Liver (tissue), 3 donors: ENCODE data around the gene GEMIN5.

ENCODE experiments used
- CTCF ChIP-seq: fragments of 150-350 bp; IDR thresholded peaks from 2 replicates; pipeline ENCODE4 v1.5.1; 2017; ENCODE audit warnings: improper control_type of control experiment, low read depth, low read length; ENCODE audit not compliant: missing input control
- EGR1 ChIP-seq, 2 donors: IDR thresholded peaks; 2 replicates each; pipeline ENCODE4 v1.6.1; 2016 to 2018; ENCODE audit warnings: antibody characterized with exemption in 2 of 2, low read depth in 2 of 2
- JUND ChIP-seq, 2 donors: IDR thresholded peaks; 2 replicates each; pipeline ENCODE4 v1.6.1; 2016; ENCODE audit warnings: antibody characterized with exemption in 2 of 2
- RAD21 ChIP-seq, 2 donors: IDR thresholded peaks; 2 replicates each; pipeline ENCODE4 v1.6.1; 2016; ENCODE audit warnings: antibody characterized with exemption in 2 of 2, mild to moderate bottlenecking in 2 of 2
- RXRA ChIP-seq, 2 donors: IDR thresholded peaks; 2 replicates each; pipeline ENCODE4 v1.6.1; 2017 to 2018; ENCODE audit warnings: antibody characterized with exemption in 2 of 2, mild to moderate bottlenecking in 1 of 2
- TAF1 ChIP-seq: conservative IDR thresholded peaks from 2 replicates; pipeline ENCODE4 v1.6.1; 2016; ENCODE audit warnings: antibody characterized with exemption, mild to moderate bottlenecking
- YY1 ChIP-seq: IDR thresholded peaks from 2 replicates; pipeline ENCODE4 v1.6.1; 2016; ENCODE audit warnings: antibody characterized with exemption, mild to moderate bottlenecking
- TF ChIP-seq, protein P1 (sequence below): IDR thresholded peaks from 2 replicates; pipeline ENCODE4 v1.6.1; 2016; ENCODE audit warnings: antibody characterized with exemption
- TF ChIP-seq, protein P2 (sequence below): IDR thresholded peaks from 2 replicates; pipeline ENCODE4 v1.6.1; 2016; ENCODE audit warnings: antibody characterized with exemption
- TF ChIP-seq, protein P3 (sequence below): IDR thresholded peaks from 2 replicates; pipeline ENCODE4 v1.6.1; 2016; ENCODE audit warnings: antibody characterized with exemption, mild to moderate bottlenecking
- donor health status: healthy.
- donor health status: healthy.

DNA sequence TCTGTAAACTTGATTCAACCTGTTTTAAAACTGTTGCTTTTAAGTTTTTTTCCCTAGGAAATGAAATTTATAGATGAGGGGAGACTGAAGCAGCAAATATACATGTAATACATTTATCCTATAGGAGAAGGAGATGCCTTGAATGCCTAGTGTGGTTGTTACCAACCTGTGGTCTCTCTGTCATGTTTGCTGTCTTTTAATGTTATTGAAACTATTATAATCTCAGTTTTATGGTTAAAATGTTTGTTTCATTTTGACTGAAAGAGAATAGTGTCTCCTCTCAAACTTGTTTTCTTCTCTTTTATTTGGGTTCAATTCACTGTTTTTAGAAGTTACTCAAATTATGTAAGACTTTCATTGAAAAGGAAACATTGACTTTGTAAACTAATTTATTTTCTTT lies 18.7 kb upstream of the GEMIN5 start:
- TF ChIP-seq CTCF (no peak), TAF1 (no peak), RAD21 (IDR thresholded peaks at IDR 0.05) (no peak), RXRA (IDR thresholded peaks at IDR 0.05) (no peak), EGR1 (IDR thresholded peaks at IDR 0.05; ENCODE audit: low read depth in 2 of 2) (no peak), YY1 (no peak), JUND (IDR thresholded peaks at IDR 0.05) (no peak)
- TF ChIP-seq, protein P1, sequence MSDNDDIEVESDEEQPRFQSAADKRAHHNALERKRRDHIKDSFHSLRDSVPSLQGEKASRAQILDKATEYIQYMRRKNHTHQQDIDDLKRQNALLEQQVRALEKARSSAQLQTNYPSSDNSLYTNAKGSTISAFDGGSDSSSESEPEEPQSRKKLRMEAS, result no peak
- TF ChIP-seq, protein P2, sequence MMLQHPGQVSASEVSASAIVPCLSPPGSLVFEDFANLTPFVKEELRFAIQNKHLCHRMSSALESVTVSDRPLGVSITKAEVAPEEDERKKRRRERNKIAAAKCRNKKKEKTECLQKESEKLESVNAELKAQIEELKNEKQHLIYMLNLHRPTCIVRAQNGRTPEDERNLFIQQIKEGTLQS, result no peak
- TF ChIP-seq, protein P3, sequence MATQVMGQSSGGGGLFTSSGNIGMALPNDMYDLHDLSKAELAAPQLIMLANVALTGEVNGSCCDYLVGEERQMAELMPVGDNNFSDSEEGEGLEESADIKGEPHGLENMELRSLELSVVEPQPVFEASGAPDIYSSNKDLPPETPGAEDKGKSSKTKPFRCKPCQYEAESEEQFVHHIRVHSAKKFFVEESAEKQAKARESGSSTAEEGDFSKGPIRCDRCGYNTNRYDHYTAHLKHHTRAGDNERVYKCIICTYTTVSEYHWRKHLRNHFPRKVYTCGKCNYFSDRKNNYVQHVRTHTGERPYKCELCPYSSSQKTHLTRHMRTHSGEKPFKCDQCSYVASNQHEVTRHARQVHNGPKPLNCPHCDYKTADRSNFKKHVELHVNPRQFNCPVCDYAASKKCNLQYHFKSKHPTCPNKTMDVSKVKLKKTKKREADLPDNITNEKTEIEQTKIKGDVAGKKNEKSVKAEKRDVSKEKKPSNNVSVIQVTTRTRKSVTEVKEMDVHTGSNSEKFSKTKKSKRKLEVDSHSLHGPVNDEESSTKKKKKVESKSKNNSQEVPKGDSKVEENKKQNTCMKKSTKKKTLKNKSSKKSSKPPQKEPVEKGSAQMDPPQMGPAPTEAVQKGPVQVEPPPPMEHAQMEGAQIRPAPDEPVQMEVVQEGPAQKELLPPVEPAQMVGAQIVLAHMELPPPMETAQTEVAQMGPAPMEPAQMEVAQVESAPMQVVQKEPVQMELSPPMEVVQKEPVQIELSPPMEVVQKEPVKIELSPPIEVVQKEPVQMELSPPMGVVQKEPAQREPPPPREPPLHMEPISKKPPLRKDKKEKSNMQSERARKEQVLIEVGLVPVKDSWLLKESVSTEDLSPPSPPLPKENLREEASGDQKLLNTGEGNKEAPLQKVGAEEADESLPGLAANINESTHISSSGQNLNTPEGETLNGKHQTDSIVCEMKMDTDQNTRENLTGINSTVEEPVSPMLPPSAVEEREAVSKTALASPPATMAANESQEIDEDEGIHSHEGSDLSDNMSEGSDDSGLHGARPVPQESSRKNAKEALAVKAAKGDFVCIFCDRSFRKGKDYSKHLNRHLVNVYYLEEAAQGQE, result no peak
